ENCODE measurements around the gene WDR7.

Gene WDR7

GRCh38 chr18:56934906-56935305 is 283.7 kb downstream of the WDR7 start:
- no peaks in the 10 kb centered on the region for H3K79me2 ChIP-seq (ENCODE audit: insufficient read depth, low read length)
- H4K20me1 ChIP-seq (ENCODE audit: insufficient read depth, low read length): no peaks in the 10 kb centered on the region
- no peaks in the 10 kb centered on the region for H3K9me3 ChIP-seq (ENCODE audit: low read length)
- no peak overlapping the region for H3K4me3 ChIP-seq (ENCODE audit: low read depth, low read length, poor library complexity, severe bottlenecking)
- no peaks in the 10 kb centered on the region for H3K36me3 ChIP-seq (ENCODE audit: insufficient read depth, low read length)
- H2AFZ ChIP-seq (ENCODE audit: low read length): no peak overlapping the region
- H3K4me2 ChIP-seq (ENCODE audit: low read length): no peak overlapping the region
- no peaks in the 10 kb centered on the region for H3K27me3 ChIP-seq (ENCODE audit: insufficient read depth, low read length)
- no peaks in the 10 kb centered on the region for H3F3A ChIP-seq (ENCODE audit: insufficient read depth, low read length)
- no peak overlapping the region for H3K9ac ChIP-seq (ENCODE audit: low read length)
- H3K9me2 ChIP-seq (ENCODE audit: low read depth, low read length): no peaks in the 10 kb centered on the region
- H3K4me1 ChIP-seq (ENCODE audit: insufficient read depth, low read length, severe bottlenecking): no peaks in the 10 kb centered on the region
- no peak overlapping the region for H3K27ac ChIP-seq (ENCODE audit: low read depth, low read length, poor library complexity, severe bottlenecking)
- TF ChIP-seq EZH2 (IDR thresholded peaks at IDR 0.05; ENCODE audit: borderline replicate concordance, low read length): no peak
- TF ChIP-seq CTCF (IDR thresholded peaks at IDR 0.05; ENCODE audit: low read length): no peak

- H3K27me3 ChIP-seq (ENCODE audit: insufficient read depth, low read length): no peaks in the 10 kb centered on the region
- H3K36me3 ChIP-seq (ENCODE audit: insufficient read depth, low read length): no peaks in the 10 kb centered on the region
- no peak for TF ChIP-seq EZH2 (IDR thresholded peaks at IDR 0.05; ENCODE audit: borderline replicate concordance, low read length)
- TF ChIP-seq CTCF (IDR thresholded peaks at IDR 0.05; ENCODE audit: low read length): no peak
- H3K4me1 ChIP-seq (ENCODE audit: insufficient read depth, low read length, severe bottlenecking): no peaks in the 10 kb centered on the region
- no peaks in the 10 kb centered on the region for H3K79me2 ChIP-seq (ENCODE audit: insufficient read depth, low read length)
- H3F3A ChIP-seq (ENCODE audit: insufficient read depth, low read length): no peaks in the 10 kb centered on the region
- no peak overlapping the region for H2AFZ ChIP-seq (ENCODE audit: low read length)
- no peaks in the 10 kb centered on the region for H3K9me2 ChIP-seq (ENCODE audit: low read depth, low read length)
- H3K4me3 ChIP-seq (ENCODE audit: low read depth, low read length, poor library complexity, severe bottlenecking): no peak overlapping the region
- no peak overlapping the region for H3K9ac ChIP-seq (ENCODE audit: low read length)
- H3K27ac ChIP-seq (ENCODE audit: low read depth, low read length, poor library complexity, severe bottlenecking): no peak overlapping the region
- H4K20me1 ChIP-seq (ENCODE audit: insufficient read depth, low read length): no peaks in the 10 kb centered on the region
- no peaks in the 10 kb centered on the region for H3K9me3 ChIP-seq (ENCODE audit: low read length)
- H3K4me2 ChIP-seq (ENCODE audit: low read length): no peak overlapping the region
These were observed 284.4 kb downstream of the WDR7 start for GRCh38 chr18:56935434-56936040.

- Histone ChIP-seq H4K20me1 (ENCODE audit: insufficient read depth, low read length) (no peaks in the 10 kb centered on the region), H3K36me3 (ENCODE audit: insufficient read depth, low read length) (no peaks in the 10 kb centered on the region), H3F3A (ENCODE audit: insufficient read depth, low read length) (no peaks in the 10 kb centered on the region), H3K79me2 (ENCODE audit: insufficient read depth, low read length) (no peaks in the 10 kb centered on the region), H3K27me3 (ENCODE audit: insufficient read depth, low read length) (no peaks in the 10 kb centered on the region), H2AFZ (ENCODE audit: low read length) (no peak overlapping the region), H3K4me3 (ENCODE audit: low read depth, low read length, poor library complexity, severe bottlenecking) (no peak overlapping the region), H3K4me2 (ENCODE audit: low read length) (no peak overlapping the region), H3K9me3 (ENCODE audit: low read length) (no peaks in the 10 kb centered on the region), H3K4me1 (ENCODE audit: insufficient read depth, low read length, severe bottlenecking) (no peaks in the 10 kb centered on the region), H3K9ac (ENCODE audit: low read length) (no peak overlapping the region), H3K9me2 (ENCODE audit: low read depth, low read length) (no peaks in the 10 kb centered on the region), H3K27ac (ENCODE audit: low read depth, low read length, poor library complexity, severe bottlenecking) (no peak overlapping the region)
- TF ChIP-seq CTCF (IDR thresholded peaks at IDR 0.05; ENCODE audit: low read length): no peak
- TF ChIP-seq EZH2 (IDR thresholded peaks at IDR 0.05; ENCODE audit: borderline replicate concordance, low read length): no peak
These were observed 285.3 kb downstream of the WDR7 start for GRCh38 chr18:56936457-56936856.

All from OCI-LY1 (cell line).